Endodermal cell (in vitro differentiated cells): Measurements from ENCODE around the gene PDGFA. TPM values are rescaled to one million over a fixed set of nuclear protein-coding genes. Genes with fewer than 3 reads are reported as not detected.

Source experiments
- DNase-seq: peaks from one replicate; pipeline ENCODE4 v3.0.0-alpha.2; 2017
- H3K27ac ChIP-seq: 2 replicates; pipeline ENCODE4 v1.5.1; 2013; ENCODE audit warnings: mild to moderate bottlenecking, low read depth, low read length, moderate library complexity
- H3K27me3 ChIP-seq: 2 replicates; pipeline ENCODE4 v1.6.1; 2013; ENCODE audit warnings: mild to moderate bottlenecking, low read length, moderate library complexity; ENCODE audit not compliant: insufficient read depth, control insufficient read depth, poor library complexity, severe bottlenecking
- H3K36me3 ChIP-seq: 2 replicates; pipeline ENCODE4 v1.7.0; 2013; ENCODE audit warnings: mild to moderate bottlenecking, low read length, moderate library complexity; ENCODE audit not compliant: control insufficient read depth, insufficient read depth
- H3K4me1 ChIP-seq: one replicate; pipeline ENCODE4 v1.7.0; 2013; ENCODE audit warnings: low read length; ENCODE audit not compliant: control insufficient read depth, insufficient read depth
- H3K4me3 ChIP-seq: 2 replicates; pipeline ENCODE4 v1.5.1; 2013; ENCODE audit warnings: mild to moderate bottlenecking, low read length, moderate library complexity
- H3K9ac ChIP-seq: 2 replicates; pipeline ENCODE4 v1.6.1; 2013; ENCODE audit warnings: mild to moderate bottlenecking, low read length, moderate library complexity; ENCODE audit not compliant: poor library complexity, severe bottlenecking; ENCODE audit errors: extremely low read depth
- H3K9me3 ChIP-seq: 2 replicates; pipeline ENCODE4 v1.6.1; 2013; ENCODE audit warnings: mild to moderate bottlenecking, low read length, moderate library complexity; ENCODE audit not compliant: control insufficient read depth
- H3K27ac Mint-ChIP-seq: 2 replicates; pipeline ENCODE4 v1.8.0; 2020; ENCODE audit warnings: mixed read lengths
- H3K27me3 Mint-ChIP-seq: 2 replicates; pipeline ENCODE4 v1.8.0; 2021; ENCODE audit warnings: mild to moderate bottlenecking, mixed read lengths; ENCODE audit not compliant: insufficient read depth
- H3K36me3 Mint-ChIP-seq: 2 replicates; pipeline ENCODE4 v1.8.0; 2020; ENCODE audit warnings: low read depth, mixed read lengths
- H3K4me1 Mint-ChIP-seq: 2 replicates; pipeline ENCODE4 v1.8.0; 2020; ENCODE audit warnings: mixed read lengths
- H3K4me3 Mint-ChIP-seq: 2 replicates; pipeline ENCODE4 v1.8.0; 2020; ENCODE audit warnings: mild to moderate bottlenecking, moderate library complexity, mixed read lengths
- H3K9me3 Mint-ChIP-seq: 2 replicates; pipeline ENCODE4 v1.8.0; 2020; ENCODE audit warnings: mild to moderate bottlenecking, mixed read lengths
- CTCF ChIP-seq: fragments of 200-600 bp; sonication (generic); conservative IDR thresholded peaks from 2 replicates; pipeline ENCODE4 v1.5.0; 2021; ENCODE audit warnings: antibody characterized with exemption, mild to moderate bottlenecking
- WGBS, 2 experiments: methylation state at CpG; one replicate each; pipeline versions ENCODE4 v1.1.5 to v1.1.7; 2013; ENCODE audit warnings: missing lambda C conversion rate in 2 of 2, mixed read lengths in 1 of 2; ENCODE audit not compliant: insufficient coverage in 1 of 2, insufficient read length in 1 of 2; 5-methylcytosine and 5-hydroxymethylcytosine counted together
- total RNA-seq, 2 donors: library from RNA; stranded (reverse); fragmentation: NEBNext Ultra II Directional in 1 of 2; extraction: Animal tissue kit (Norgen Biotek cat#: 25700) in 1 of 2; gene quantifications; 2 replicates in 1 of 2; 3 replicates in 1 of 2; pipeline ENCODE4 v1.2.1, GENCODE V29; 2021

The PDGFA gene
- total RNA-seq, 2 donors from 2014 or later = 11.9 to 24.1 TPM

- H3K9ac ChIP-seq = no peak overlapping the region
- H3K27ac ChIP-seq = no peak overlapping the region
- 20% methylated on average over 5 to 10 of the region's 10 CpGs for WGBS, 2 experiments
Measured at GRCh38 chr7:515628-516027, 4.0 kb downstream of the PDGFA start.

GRCh38 chr7:514651-515598 lies 4.7 kb downstream of the PDGFA start:
- Mint-ChIP-seq H3K27ac (peak overlapping the region; percentile 30), H3K9me3 (no peaks in the 10 kb centered on the region), H3K27me3 (peaks cover 4% of the 10 kb centered on the region), H3K36me3 (no peaks in the 10 kb centered on the region), H3K4me3 (peak overlapping the region; percentile 80), H3K4me1 (peaks cover 11% of the 10 kb centered on the region)
- Histone ChIP-seq H3K4me1 (no peaks in the 10 kb centered on the region), H3K9me3 (no peaks in the 10 kb centered on the region), H3K27ac (no peak overlapping the region), H3K4me3 (no peak overlapping the region), H3K36me3 (no peaks in the 10 kb centered on the region), H3K27me3 (peaks cover 54% of the 10 kb centered on the region), H3K9ac (no peak overlapping the region)
- no peak for TF ChIP-seq CTCF
- peak; percentile 85 for DNase-seq
- WGBS, 2 experiments = 47 to 58% methylated on average over 10 to 25 of the region's 25 CpGs

More at GRCh38 chr7:515628-516027, 4.0 kb downstream of the PDGFA start:
- DNase-seq = peak; percentile 91
- H3K9me3 Mint-ChIP-seq = no peaks in the 10 kb centered on the region
- Histone ChIP-seq H3K4me3 (no peak overlapping the region), H3K27me3 (peaks cover 61% of the 10 kb centered on the region), H3K4me1 (no peaks in the 10 kb centered on the region), H3K36me3 (no peaks in the 10 kb centered on the region), H3K9me3 (no peaks in the 10 kb centered on the region)
- TF ChIP-seq CTCF = no peak
- H3K36me3 Mint-ChIP-seq = no peaks in the 10 kb centered on the region
- H3K27me3 Mint-ChIP-seq = peaks cover 8% of the 10 kb centered on the region
- H3K4me1 Mint-ChIP-seq = peaks cover 11% of the 10 kb centered on the region
- H3K27ac Mint-ChIP-seq = peak overlapping the region; percentile 30
- peak overlapping the region; percentile 80 for H3K4me3 Mint-ChIP-seq

- Histone ChIP-seq H3K4me3 (no peak overlapping the region), H3K27ac (no peak overlapping the region), H3K36me3 (no peaks in the 10 kb centered on the region), H3K27me3 (peaks cover 53% of the 10 kb centered on the region), H3K9me3 (no peaks in the 10 kb centered on the region), H3K4me1 (no peaks in the 10 kb centered on the region), H3K9ac (no peak overlapping the region)
- Mint-ChIP-seq H3K36me3 (peaks cover 4% of the 10 kb centered on the region), H3K27me3 (peaks cover 4% of the 10 kb centered on the region), H3K4me3 (no peak overlapping the region), H3K9me3 (no peaks in the 10 kb centered on the region), H3K4me1 (peaks cover 11% of the 10 kb centered on the region), H3K27ac (no peak overlapping the region)
- no peak for DNase-seq
- no peak for TF ChIP-seq CTCF
- 93 to 100% methylated on average over 6 to 10 of the region's 10 CpGs for WGBS, 2 experiments
Measured at GRCh38 chr7:514242-514641, 5.4 kb downstream of the PDGFA start.
